NCI-H345 treated with DMSO at 0.1 percent for 48 hours (cell line): Measurements from ENCODE around the gene DNAJC5.
A peak's percentile ranks its signal among the peaks of the same experiment; 100 is the strongest.
"Not testable (repeated sequence)": the region's sequence is repeated elsewhere in the genome, so short reads cannot be mapped to it uniquely, and the experiment has no call there.

Experiments used
- DNase-seq: peaks from one replicate; lab custom pipeline; 2025; ENCODE audit not compliant: unreplicated experiment; lab: John Stamatoyannopoulos, UW

The DNAJC5 gene

GRCh38 chr20:63967330-63968135 is 72.6 kb downstream of the DNAJC5 start:
- DNase-seq, result no peak

GRCh38 chr20:63968136-63968927 is 73.4 kb downstream of the DNAJC5 start:
- no peak for DNase-seq

- no peak for DNase-seq
Measured at GRCh38 chr20:63968928-63969760, 74.2 kb downstream of the DNAJC5 start.

GRCh38 chr20:63969838-63970713 is 75.2 kb downstream of the DNAJC5 start, which contains the start of gene ZNF512B:
Gene ZNF512B, minus strand, starts transcription at chr20:63969930. Its CDS starts 1,980 bp downstream, at chr20:63967950.
- peak; percentile 38 for DNase-seq

- DNase-seq, result no peak
Measured at GRCh38 chr20:63970714-63971431, 75.9 kb downstream of the DNAJC5 start.

GRCh38 chr20:63971960-63972311 is 77.0 kb downstream of the DNAJC5 start:
- not testable (repeated sequence) for DNase-seq

GRCh38 chr20:63972312-63973159 is 77.6 kb downstream of the DNAJC5 start:
- no peak for DNase-seq

GRCh38 chr20:63973160-63973479 is 78.2 kb downstream of the DNAJC5 start:
- DNase-seq, result no peak

- DNase-seq, result peak; percentile 59
Measured at GRCh38 chr20:63973636-63974401, 78.9 kb downstream of the DNAJC5 start.

- DNase-seq, result peak; percentile 99
Measured at GRCh38 chr20:63974402-63975200, 79.7 kb downstream of the DNAJC5 start.

GRCh38 chr20:63976511-63976910 is 81.6 kb downstream of the DNAJC5 start:
- not testable (repeated sequence) for DNase-seq

- no peak for DNase-seq
Measured at GRCh38 chr20:63976980-63977738, 82.2 kb downstream of the DNAJC5 start.

- no peak for DNase-seq
Measured at GRCh38 chr20:63977739-63978276, 82.9 kb downstream of the DNAJC5 start.

GRCh38 chr20:63978319-63979228 is 83.6 kb downstream of the DNAJC5 start:
- DNase-seq, result no peak

GRCh38 chr20:63979229-63979556 is 84.3 kb downstream of the DNAJC5 start:
- no peak for DNase-seq
